ENCODE measurements around the gene SLC35G4.

- TF ChIP-seq POLR2AphosphoS5 (IDR thresholded peaks at IDR 0.05; ENCODE audit: low read depth, low read length), result no peak
- no peak for TF ChIP-seq TAF1 (IDR thresholded peaks at IDR 0.05; ENCODE audit: low read depth, low read length)
- TF ChIP-seq POLR2A (IDR thresholded peaks at IDR 0.05; ENCODE audit: low read depth, low read length), result no peak
- no peak for TF ChIP-seq SPI1 (IDR thresholded peaks at IDR 0.05; ENCODE audit: low read depth, low read length)
Measured at GRCh38 chr18:11586896-11587295, 22.5 kb upstream of the SLC35G4 start.
